Endothelial cell of umbilical vein (primary cell): ENCODE measurements around the gene RAD51B. TPM values are rescaled to one million over a fixed set of nuclear protein-coding genes. Genes with fewer than 3 reads are reported as not detected.

Experiments used
- BruUV-seq: library from RNA; stranded (reverse); fragments of 400-500 nt; replicated peaks from 2 replicates; lab custom pipeline; 2021; lab: Mats Ljungman, UMichigan
- CTCF ChIA-PET: fragments of 300-600, 350-600 bp; sonication (Branson Sonifier 250); formaldehyde crosslinking; loops from one replicate; lab custom pipeline; 2021; ENCODE audit warnings: antibody characterized with exemption, inconsistent platforms; lab: Charles Lee
- POLR2A ChIA-PET: fragments of 300-600, 350-600 bp; sonication (Branson Sonifier 250); formaldehyde crosslinking; loops from one replicate; lab custom pipeline; 2021; ENCODE audit warnings: antibody characterized with exemption, inconsistent platforms; lab: Charles Lee
- DNase-seq: peaks from one replicate; pipeline ENCODE4 v3.0.0-alpha.2; 2011; ENCODE audit warnings: low read depth, low spot score
- FAIRE-seq: peaks from 2 replicates; lab custom pipeline; 2011; peaks lifted over from hg19 to GRCh38; lab: Jason Lieb, UNC
- H2AFZ ChIP-seq: 2 replicates; pipeline ENCODE4 v1.6.0; 2012; ENCODE audit warnings: low read depth, low read length, control low read depth, inconsistent platforms
- H3K27ac ChIP-seq: 2 replicates; pipeline ENCODE4 v1.5.1; 2011; ENCODE audit warnings: low read depth, mild to moderate bottlenecking, control low read depth, low read length, moderate library complexity; ENCODE audit not compliant: insufficient read depth
- H3K27me3 ChIP-seq, 2 experiments: 2 replicates each; pipeline versions ENCODE4 v1.6.0 to v1.6.1; 2011; ENCODE audit warnings: low read length in 2 of 2, mixed read lengths in 1 of 2; ENCODE audit not compliant: control insufficient read depth in 2 of 2, insufficient read depth in 2 of 2
- H3K36me3 ChIP-seq, 2 experiments: 2 replicates in 1 of 2; 3 replicates in 1 of 2; pipeline ENCODE4 v1.5.1; 2011; ENCODE audit warnings: low read length in 2 of 2, mild to moderate bottlenecking in 1 of 2, moderate library complexity in 1 of 2; ENCODE audit not compliant: control insufficient read depth in 2 of 2, insufficient read depth in 2 of 2; ENCODE audit errors: extremely low read depth in 1 of 2
- H3K4me1 ChIP-seq: 3 replicates; pipeline ENCODE4 v1.5.1; 2011; ENCODE audit warnings: mild to moderate bottlenecking, low read length; ENCODE audit not compliant: control insufficient read depth, insufficient read depth; ENCODE audit errors: extremely low read depth
- H3K4me2 ChIP-seq: 2 replicates; pipeline ENCODE4 v1.6.1; 2011; ENCODE audit warnings: low read length, control low read depth, mixed read lengths; ENCODE audit not compliant: insufficient read depth
- H3K4me3 ChIP-seq, 3 experiments: fragments of 200-600 bp in 1 of 3; sonication (generic), shearing (Covaris generic) in 1 of 3; replicated peaks in 1 of 3; 2 replicates each; pipeline ENCODE4 v1.5.1; 2011 to 2016; ENCODE audit warnings: control low read depth in 3 of 3, low read length in 3 of 3, mild to moderate bottlenecking in 2 of 3, inconsistent platforms in 1 of 3, low read depth in 1 of 3, moderate library complexity in 1 of 3; ENCODE audit not compliant: insufficient read depth in 1 of 3
- H3K79me2 ChIP-seq: 2 replicates; pipeline ENCODE4 v1.6.0; 2012; ENCODE audit warnings: low read length, inconsistent platforms; ENCODE audit not compliant: control insufficient read depth, insufficient read depth
- H3K9ac ChIP-seq: replicated peaks from 2 replicates; pipeline ENCODE3; 2011; ENCODE audit warnings: low read length, control low read depth; ENCODE audit not compliant: insufficient read depth; ENCODE audit errors: extremely low read depth
- H3K9me1 ChIP-seq: replicated peaks from 3 replicates; pipeline ENCODE4 v1.6.0; 2011; ENCODE audit warnings: mild to moderate bottlenecking, low read length; ENCODE audit not compliant: control insufficient read depth, insufficient read depth; ENCODE audit errors: extremely low read depth
- H3K9me3 ChIP-seq: replicated peaks from 2 replicates; pipeline ENCODE4 v1.5.1; 2012; ENCODE audit warnings: low read length, inconsistent platforms; ENCODE audit not compliant: control insufficient read depth, insufficient read depth
- H4K20me1 ChIP-seq: replicated peaks from 2 replicates; pipeline ENCODE3; 2011; ENCODE audit warnings: mild to moderate bottlenecking, low read length; ENCODE audit not compliant: control insufficient read depth, insufficient read depth; ENCODE audit errors: extremely low read depth
- EZH2 ChIP-seq: IDR thresholded peaks from 2 replicates; pipeline ENCODE4 v1.6.1; 2012; ENCODE audit warnings: borderline replicate concordance, low read depth, mild to moderate bottlenecking, moderate library complexity, low read length, inconsistent platforms; ENCODE audit not compliant: severe bottlenecking
- FOS ChIP-seq: IDR thresholded peaks from 2 replicates; pipeline ENCODE4 v1.6.1; 2011; ENCODE audit warnings: mild to moderate bottlenecking, low read length, moderate library complexity, borderline replicate concordance; ENCODE audit not compliant: insufficient read depth
- GATA2 ChIP-seq: IDR thresholded peaks from 2 replicates; pipeline ENCODE4 v1.7.0; 2011; ENCODE audit warnings: low read depth, mild to moderate bottlenecking, moderate library complexity, mixed read lengths, low read length; ENCODE audit not compliant: insufficient read length, insufficient read depth
- JUN ChIP-seq: IDR thresholded peaks from 2 replicates; pipeline ENCODE4 v1.6.1; 2011; ENCODE audit warnings: borderline replicate concordance, low read depth; ENCODE audit not compliant: insufficient read length, insufficient read depth
- MYC ChIP-seq: IDR thresholded peaks from one replicate; pipeline ENCODE4 v1.6.1; 2011; ENCODE audit warnings: mild to moderate bottlenecking, low read depth, low read length
- POLR2A ChIP-seq: IDR thresholded peaks from 2 replicates; pipeline ENCODE4 v1.6.1; 2012; ENCODE audit warnings: low read depth, mild to moderate bottlenecking, control low read depth, low read length
- POLR2AphosphoS5 ChIP-seq: IDR thresholded peaks from 2 replicates; pipeline ENCODE4 v1.6.1; 2012; ENCODE audit warnings: low read depth, mild to moderate bottlenecking, control low read depth, low read length, moderate library complexity; ENCODE audit not compliant: insufficient read depth
- dilution Hi-C: fragments of 300-500 bp; cut with MboI; formaldehyde crosslinking; loops from one replicate; pipeline ENCODE4 v1.15.0; 2019; ENCODE audit warnings: low sequenced_read_pairs; ENCODE audit not compliant: extremely low pct_ligation_motif_present
- intact Hi-C: fragments of 100-400 bp; cut with micrococcal nuclease; formaldehyde crosslinking; loops from one replicate; pipeline ENCODE4 v1.10.0; 2022
- polyA plus RNA-seq, 4 experiments: library from polyadenylated mRNA; depleted of rRNA in 3 of 4; stranded (reverse) in 3 of 4; unstranded in 1 of 4; fragments of >200 nt; gene quantifications; 2 replicates each; pipeline versions ENCODE4 v1.2.1 to v1.2.3, GENCODE V29; 2011 to 2012; ENCODE audit warnings: missing spikeins in 1 of 4
- total RNA-seq: library from RNA; stranded (reverse); gene quantifications from 2 replicates; pipeline ENCODE4 v1.2.3, GENCODE V29; 2021
- TF ChIP-seq, protein P1 (sequence below): IDR thresholded peaks from 2 replicates; pipeline ENCODE4 v1.6.1; 2011; ENCODE audit not compliant: insufficient read depth, insufficient read length
- TF ChIP-seq, protein P2 (sequence below), 2 donors: IDR thresholded peaks; 1 replicate in 1 of 2; 2 replicates in 1 of 2; pipeline ENCODE4 v1.5.1; 2011; ENCODE audit warnings: low read length in 2 of 2, mild to moderate bottlenecking in 2 of 2, moderate library complexity in 2 of 2, control low read depth in 1 of 2, inconsistent platforms in 1 of 2, low read depth in 1 of 2; ENCODE audit not compliant: insufficient read depth in 1 of 2; ENCODE audit errors: extremely low read depth in 1 of 2

The RAD51B gene
- total and polyA plus RNA-seq, 2 donors (not counting 3 experiments of a cell fraction or from before 2014, with no cell fraction given) = 3.9 to 19.0 TPM

DNA sequence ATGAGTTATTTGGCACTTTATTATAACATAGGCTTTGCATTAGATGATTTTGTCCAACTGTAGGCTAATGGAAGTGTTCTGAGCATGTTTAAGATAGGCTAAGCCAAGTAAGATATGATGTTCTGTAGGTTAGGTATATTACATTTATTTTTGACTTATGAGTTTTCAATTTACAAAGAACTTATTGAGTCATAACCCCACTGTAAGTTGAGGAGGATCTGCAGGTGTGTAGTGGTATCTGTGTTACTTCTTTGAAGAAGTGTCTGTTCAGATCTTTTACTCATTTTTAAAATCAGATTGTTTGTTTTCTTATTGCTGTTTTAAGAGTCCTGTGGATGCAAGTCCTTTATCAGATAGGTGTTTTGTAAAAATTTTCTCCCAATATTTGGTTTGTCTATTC, 329.2 kb downstream of the RAD51B start:
- BruUV-seq = no TSS peak

More for the DNA sequence above, 329.2 kb downstream of the RAD51B start:
- Histone ChIP-seq H3K9me1 (no peaks in the 10 kb centered on the region), H3K4me2 (no peak overlapping the region), H3K9me3 (no peaks in the 10 kb centered on the region), H3K9ac (no peak overlapping the region), H3K4me3 (no peak overlapping the region), H3K27ac (no peak overlapping the region), H3K27me3 (no peaks in the 10 kb centered on the region), H3K4me1 (peaks cover 22% of the 10 kb centered on the region), H3K79me2 (no peaks in the 10 kb centered on the region), H2AFZ (no peak overlapping the region), H3K36me3 (no peaks in the 10 kb centered on the region), H4K20me1 (no peaks in the 10 kb centered on the region)
- FAIRE-seq = no peak
- TF ChIP-seq FOS (no peak), POLR2AphosphoS5 (no peak), GATA2 (no peak), EZH2 (no peak), MYC (no peak), POLR2A (no peak), JUN (no peak)
- TF ChIP-seq, protein P1, sequence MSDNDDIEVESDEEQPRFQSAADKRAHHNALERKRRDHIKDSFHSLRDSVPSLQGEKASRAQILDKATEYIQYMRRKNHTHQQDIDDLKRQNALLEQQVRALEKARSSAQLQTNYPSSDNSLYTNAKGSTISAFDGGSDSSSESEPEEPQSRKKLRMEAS = no peak
- TF ChIP-seq, protein P2, sequence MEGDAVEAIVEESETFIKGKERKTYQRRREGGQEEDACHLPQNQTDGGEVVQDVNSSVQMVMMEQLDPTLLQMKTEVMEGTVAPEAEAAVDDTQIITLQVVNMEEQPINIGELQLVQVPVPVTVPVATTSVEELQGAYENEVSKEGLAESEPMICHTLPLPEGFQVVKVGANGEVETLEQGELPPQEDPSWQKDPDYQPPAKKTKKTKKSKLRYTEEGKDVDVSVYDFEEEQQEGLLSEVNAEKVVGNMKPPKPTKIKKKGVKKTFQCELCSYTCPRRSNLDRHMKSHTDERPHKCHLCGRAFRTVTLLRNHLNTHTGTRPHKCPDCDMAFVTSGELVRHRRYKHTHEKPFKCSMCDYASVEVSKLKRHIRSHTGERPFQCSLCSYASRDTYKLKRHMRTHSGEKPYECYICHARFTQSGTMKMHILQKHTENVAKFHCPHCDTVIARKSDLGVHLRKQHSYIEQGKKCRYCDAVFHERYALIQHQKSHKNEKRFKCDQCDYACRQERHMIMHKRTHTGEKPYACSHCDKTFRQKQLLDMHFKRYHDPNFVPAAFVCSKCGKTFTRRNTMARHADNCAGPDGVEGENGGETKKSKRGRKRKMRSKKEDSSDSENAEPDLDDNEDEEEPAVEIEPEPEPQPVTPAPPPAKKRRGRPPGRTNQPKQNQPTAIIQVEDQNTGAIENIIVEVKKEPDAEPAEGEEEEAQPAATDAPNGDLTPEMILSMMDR (IDR thresholded peaks at IDR 0.05; ENCODE audit: extremely low read depth in 1 of 2, insufficient read depth in 1 of 2, low read depth in 1 of 2, low read length in 2 of 2) = no peak
- intact Hi-C loops (loop anchor here (10.0 kb wide), 1 partner anchor 646 kb away; the partner anchor contains the start of gene ZFP36L1), dilution Hi-C loops (no loop called here)
- DNase-seq = no peak
- ChIA-PET CTCF (no interaction called here), POLR2A (no interaction called here)
